Right lung (tissue), 5 donors: ENCODE measurements around the gene TMEM132C. TPM values are rescaled to one million over a fixed set of nuclear protein-coding genes. Genes with fewer than 3 reads are reported as not detected.

Experiments
- DNase-seq, 2 donors: peaks; one replicate each; pipeline ENCODE4 v3.0.0-alpha.2; 2013
- polyA plus RNA-seq, 5 donors: library from polyadenylated mRNA; unstranded; fragments of 120-200 nt; gene quantifications; one replicate each; pipeline versions ENCODE4 v1.2.1 to v1.2.3, GENCODE V29; 2013; ENCODE audit warnings: inconsistent platforms in 1 of 5, low replicate concordance in 1 of 5; ENCODE audit not compliant: insufficient read length in 5 of 5, insufficient read depth in 1 of 5

TMEM132C gene
- polyA plus RNA-seq, 5 donors = 29.7 to 33.7 (median 30.4) TPM

- no peak for DNase-seq
Measured at GRCh38 chr12:128402486-128403243, 135.7 kb downstream of the TMEM132C start.

- DNase-seq = peak; percentile 38 to 57
Measured at GRCh38 chr12:128408669-128409068, 141.7 kb downstream of the TMEM132C start.

GRCh38 chr12:128415036-128415560 is 148.1 kb downstream of the TMEM132C start:
- DNase-seq = no peak

- DNase-seq = no peak
Measured at GRCh38 chr12:128418944-128419343, 152.0 kb downstream of the TMEM132C start.

GRCh38 chr12:128420163-128420562 is 153.2 kb downstream of the TMEM132C start:
- DNase-seq = no peak

- DNase-seq = no peak
Measured at GRCh38 chr12:128421375-128421774, 154.4 kb downstream of the TMEM132C start.

- no peak for DNase-seq
Measured at GRCh38 chr12:128423205-128423604, 156.2 kb downstream of the TMEM132C start.

GRCh38 chr12:128424931-128425431 is 158.0 kb downstream of the TMEM132C start:
- no peak for DNase-seq

GRCh38 chr12:128425666-128426331 is 158.8 kb downstream of the TMEM132C start:
- no peak for DNase-seq

- no peak for DNase-seq
Measured at GRCh38 chr12:128426511-128426910, 159.5 kb downstream of the TMEM132C start.

- no peak for DNase-seq
Measured at GRCh38 chr12:128439796-128440195, 172.8 kb downstream of the TMEM132C start.

- DNase-seq = no peak
Measured at GRCh38 chr12:128442096-128442495, 175.1 kb downstream of the TMEM132C start.

GRCh38 chr12:128444598-128444997 is 177.6 kb downstream of the TMEM132C start:
- peak; percentile 52 to 55 for DNase-seq

GRCh38 chr12:128445415-128446127 is 178.6 kb downstream of the TMEM132C start:
- no peak for DNase-seq

- DNase-seq = no peak
Measured at GRCh38 chr12:128449146-128449894, 182.3 kb downstream of the TMEM132C start.

- DNase-seq = no peak
Measured at GRCh38 chr12:128450810-128451209, 183.8 kb downstream of the TMEM132C start.

GRCh38 chr12:128455851-128456250 is 188.9 kb downstream of the TMEM132C start:
- DNase-seq = peak in 1 of 2 donors; percentile 24

- DNase-seq = no peak
Measured at GRCh38 chr12:128456922-128457321, 190.0 kb downstream of the TMEM132C start.

- no peak for DNase-seq
Measured at GRCh38 chr12:128458301-128458974, 191.5 kb downstream of the TMEM132C start.

GRCh38 chr12:128459067-128459466 is 192.1 kb downstream of the TMEM132C start:
- DNase-seq = no peak

- DNase-seq = no peak
Measured at GRCh38 chr12:128463881-128464280, 196.9 kb downstream of the TMEM132C start.
